ENCODE measurements around the gene CDC20.

GRCh38 chr1:43367026-43367903 is 8.5 kb downstream of the CDC20 start:
- no peak for TF ChIP-seq CTCF (IDR thresholded peaks at IDR 0.05 in 2 of 3, conservative IDR thresholded peaks at IDR 0.05 in 1 of 3; ENCODE audit: borderline replicate concordance in 1 of 3, insufficient read depth in 1 of 3, low read depth in 2 of 3, low read length in 2 of 3)
- TF ChIP-seq POLR2A (IDR thresholded peaks at IDR 0.05; ENCODE audit: borderline replicate concordance, extremely low read depth, insufficient read depth, insufficient read length) = no peak
- TF ChIP-seq JUND (IDR thresholded peaks at IDR 0.05) = no peak
- no peak for TF ChIP-seq EZH2 (IDR thresholded peaks at IDR 0.05)

Measured in HCT116 (cell line).